H1 (cell line): ENCODE results near the gene ANXA5. TPM values are rescaled to one million over a fixed set of nuclear protein-coding genes. Genes with fewer than 3 reads are reported as not detected.

Experiments
- CTCF ChIA-PET: fragments of 300-600 bp; sonication (Branson Sonifier 250); formaldehyde crosslinking; loops from one replicate; lab custom pipeline; 2021; ENCODE audit not compliant: partially characterized antibody; lab: Charles Lee
- POLR2A ChIA-PET: fragments of 300-600 bp; sonication (Branson Sonifier 250); formaldehyde crosslinking; loops from one replicate; lab custom pipeline; 2021; ENCODE audit warnings: inconsistent platforms; ENCODE audit not compliant: partially characterized antibody; lab: Charles Lee
- DNase-seq, 2 experiments: peaks; one replicate each; pipeline versions ENCODE4 v3.0.0 to v3.0.0-alpha.2; 2010 to 2022; ENCODE audit warnings: low spot score in 2 of 2, low read depth in 1 of 2, mixed read lengths in 1 of 2
- FAIRE-seq: peaks from 2 replicates; lab custom pipeline; 2011; peaks lifted over from hg19 to GRCh38; lab: Jason Lieb, UNC
- H2AFZ ChIP-seq: 2 replicates; pipeline ENCODE4 v1.8.1; 2012; ENCODE audit warnings: low read length, inconsistent platforms
- H2AK5ac ChIP-seq: 2 replicates; pipeline ENCODE4 v1.6.1; 2013; ENCODE audit warnings: low read depth, low read length
- H2BK120ac ChIP-seq: replicated peaks from 2 replicates; pipeline ENCODE3; 2013; ENCODE audit warnings: low read depth, low read length, inconsistent platforms
- H2BK12ac ChIP-seq: 2 replicates; pipeline ENCODE4 v1.6.1; 2013; ENCODE audit warnings: low read depth, low read length
- H2BK15ac ChIP-seq: 2 replicates; pipeline ENCODE4 v1.6.1; 2013; ENCODE audit warnings: low read length
- H2BK20ac ChIP-seq: 2 replicates; pipeline ENCODE4 v1.6.1; 2013; ENCODE audit warnings: low read length
- H2BK5ac ChIP-seq: 2 replicates; pipeline ENCODE4 v1.6.1; 2013; ENCODE audit warnings: low read depth, low read length
- H3K14ac ChIP-seq: 2 replicates; pipeline ENCODE4 v1.6.1; 2013; ENCODE audit warnings: inconsistent platforms; ENCODE audit not compliant: insufficient read length
- H3K18ac ChIP-seq: 2 replicates; pipeline ENCODE4 v1.6.1; 2013; ENCODE audit warnings: low read length; ENCODE audit errors: extremely low read depth
- H3K23ac ChIP-seq: 2 replicates; pipeline ENCODE4 v1.6.1; 2013; ENCODE audit warnings: inconsistent platforms; ENCODE audit not compliant: insufficient read length
- H3K23me2 ChIP-seq: 2 replicates; pipeline ENCODE4 v1.6.1; 2013; ENCODE audit warnings: low read depth, low read length
- H3K27ac ChIP-seq: 2 replicates; pipeline ENCODE4 v1.6.1; 2011; ENCODE audit warnings: low read depth, low read length, inconsistent platforms
- H3K27me3 ChIP-seq, 4 experiments: replicated peaks in 1 of 4; 1 replicate in 1 of 4; 2 replicates in 3 of 4; pipeline versions ENCODE4 v1.6.1 to v1.8.1; 2011 to 2013; ENCODE audit warnings: low read length in 3 of 4, mild to moderate bottlenecking in 3 of 4, inconsistent platforms in 2 of 4, mixed read lengths in 2 of 4, moderate library complexity in 1 of 4; ENCODE audit not compliant: control insufficient read depth in 3 of 4, insufficient read depth in 3 of 4; ENCODE audit errors: extremely low read depth in 1 of 4
- H3K36me3 ChIP-seq, 4 experiments: 2 replicates each; pipeline versions ENCODE4 v1.6.1 to v1.8.1; 2011 to 2013; ENCODE audit warnings: mild to moderate bottlenecking in 4 of 4, low read length in 3 of 4, moderate library complexity in 2 of 4, control low read depth in 1 of 4, inconsistent platforms in 1 of 4; ENCODE audit not compliant: insufficient read depth in 4 of 4, control insufficient read depth in 2 of 4
- H3K4ac ChIP-seq: replicated peaks from 2 replicates; pipeline ENCODE3; 2013; ENCODE audit warnings: low read length, low read depth, mixed read lengths, inconsistent platforms; ENCODE audit not compliant: insufficient read length
- H3K4me1 ChIP-seq, 4 experiments: replicated peaks in 1 of 4; 1 replicate in 1 of 4; 2 replicates in 3 of 4; pipeline versions ENCODE4 v1.6.1 to v1.8.1; 2011 to 2013; ENCODE audit warnings: low read length in 3 of 4, inconsistent platforms in 2 of 4, mixed read lengths in 1 of 4; ENCODE audit not compliant: insufficient read depth in 4 of 4, control insufficient read depth in 3 of 4
- H3K4me2 ChIP-seq, 2 experiments: 2 replicates each; pipeline versions ENCODE4 v1.6.1 to v1.8.1; 2011 to 2013; ENCODE audit warnings: low read depth in 2 of 2, low read length in 2 of 2, control low read depth in 1 of 2, inconsistent platforms in 1 of 2, mild to moderate bottlenecking in 1 of 2; ENCODE audit not compliant: insufficient read depth in 1 of 2
- H3K4me3 ChIP-seq, 4 experiments: fragments of 200-600, 300-600 bp in 1 of 4; sonication (generic), shearing (Covaris generic), sonication (Bioruptor Twin) in 1 of 4; 2 replicates each; pipeline versions ENCODE4 v1.5.1 to v1.8.1; 2011 to 2016; ENCODE audit warnings: low read length in 4 of 4, low read depth in 3 of 4, control low read depth in 2 of 4, inconsistent platforms in 2 of 4, mild to moderate bottlenecking in 2 of 4, mixed read lengths in 1 of 4, moderate library complexity in 1 of 4; ENCODE audit not compliant: insufficient read depth in 2 of 4; ENCODE audit errors: extremely low read depth in 1 of 4
- H3K56ac ChIP-seq: replicated peaks from 2 replicates; pipeline ENCODE3; 2013; ENCODE audit warnings: low read depth, mild to moderate bottlenecking, mixed read lengths, low read length, inconsistent platforms; ENCODE audit not compliant: insufficient read length
- H3K79me1 ChIP-seq: 2 replicates; pipeline ENCODE4 v1.6.1; 2013; ENCODE audit warnings: low read depth, low read length, control low read depth
- H3K79me2 ChIP-seq, 2 experiments: 2 replicates each; pipeline versions ENCODE4 v1.6.1 to v1.8.1; 2012 to 2013; ENCODE audit warnings: low read length in 2 of 2, mild to moderate bottlenecking in 2 of 2, inconsistent platforms in 1 of 2; ENCODE audit not compliant: insufficient read depth in 2 of 2, control insufficient read depth in 1 of 2
- H3K9ac ChIP-seq, 4 experiments: replicated peaks in 1 of 4; 1 replicate in 1 of 4; 2 replicates in 3 of 4; pipeline versions ENCODE4 v1.6.1 to v1.8.1; 2011 to 2013; ENCODE audit warnings: low read depth in 3 of 4, low read length in 3 of 4, control low read depth in 2 of 4, mild to moderate bottlenecking in 2 of 4, moderate library complexity in 2 of 4, inconsistent platforms in 1 of 4; ENCODE audit errors: extremely low read depth in 1 of 4
- H3K9me3 ChIP-seq, 2 experiments: 2 replicates each; pipeline versions ENCODE4 v1.6.1 to v1.8.1; 2012 to 2013; ENCODE audit warnings: mild to moderate bottlenecking in 2 of 2, moderate library complexity in 2 of 2, control low read depth in 1 of 2, inconsistent platforms in 1 of 2, low read depth in 1 of 2, low read length in 1 of 2, mixed read lengths in 1 of 2; ENCODE audit not compliant: insufficient read depth in 2 of 2
- H4K20me1 ChIP-seq, 2 experiments: replicated peaks in 1 of 2; 2 replicates each; pipeline versions ENCODE3 to v1.8.1; 2011 to 2013; ENCODE audit warnings: inconsistent platforms in 2 of 2, low read length in 2 of 2, mild to moderate bottlenecking in 1 of 2; ENCODE audit not compliant: insufficient read depth in 2 of 2, control insufficient read depth in 1 of 2
- H4K5ac ChIP-seq: 2 replicates; pipeline ENCODE4 v1.6.1; 2013; ENCODE audit warnings: low read length, low read depth, mixed read lengths, inconsistent platforms; ENCODE audit not compliant: insufficient read length
- H4K8ac ChIP-seq: 2 replicates; pipeline ENCODE4 v1.8.0; 2013; ENCODE audit warnings: mild to moderate bottlenecking, moderate library complexity, low read length, inconsistent platforms; ENCODE audit not compliant: insufficient read depth; ENCODE audit errors: extremely low read depth
- H4K91ac ChIP-seq: replicated peaks from 2 replicates; pipeline ENCODE3; 2013; ENCODE audit warnings: low read length, mixed read lengths, inconsistent platforms; ENCODE audit not compliant: insufficient read length
- KDM1A ChIP-seq: fragments of 200-600, 300-600 bp; sonication (generic); IDR thresholded peaks from 2 replicates; pipeline ENCODE4 v1.7.1; 2016; ENCODE audit warnings: mild to moderate bottlenecking, low read length, borderline replicate concordance
- KDM4A ChIP-seq: IDR thresholded peaks from one replicate; pipeline ENCODE4 v1.7.1; 2012; ENCODE audit warnings: low read depth, mild to moderate bottlenecking, moderate library complexity, low read length, inconsistent platforms; ENCODE audit not compliant: severe bottlenecking
- POLR2A ChIP-seq, 2 experiments: IDR thresholded peaks; 1 replicate in 1 of 2; 2 replicates in 1 of 2; pipeline ENCODE4 v1.6.1; 2011; ENCODE audit warnings: low read depth in 2 of 2, low read length in 2 of 2, mild to moderate bottlenecking in 2 of 2; ENCODE audit errors: control extremely low read depth in 1 of 2
- WGBS, 2 experiments: shearing (Covaris generic) in 1 of 2; methylation state at CpG; one replicate each; pipeline versions ENCODE4 v1.1.6 to v1.1.7; 2013 to 2015; ENCODE audit warnings: low lambda C conversion rate in 2 of 2, mixed read lengths in 2 of 2, inconsistent platforms in 1 of 2, low coverage in 1 of 2, missing lambda C conversion rate in 1 of 2; ENCODE audit not compliant: insufficient replicate concordance in 2 of 2, insufficient coverage in 1 of 2, insufficient read length in 1 of 2; ENCODE audit errors: extremely low coverage in 1 of 2, missing lambda C conversion rate in 1 of 2; 5-methylcytosine and 5-hydroxymethylcytosine counted together
- polyA plus RNA-seq, 7 experiments: library from polyadenylated mRNA; depleted of rRNA in 3 of 7; stranded (reverse) in 5 of 7; unstranded in 2 of 7; fragments of >200 nt in 5 of 7; fragments of 200-250 nt in 2 of 7; gene quantifications; 1 replicate in 5 of 7; 2 replicates in 1 of 7; 4 replicates in 1 of 7; pipeline versions ENCODE4 v1.2.1 to v1.2.3, GENCODE V29; 2011 to 2013; ENCODE audit warnings: missing spikeins in 2 of 7, mixed read lengths in 2 of 7
- total RNA-seq: library from RNA; stranded (reverse); fragmentation: NEBNext Ultra II Directional; extraction: Animal tissue kit (Norgen Biotek cat#: 25700); gene quantifications from 2 replicates; pipeline ENCODE4 v1.2.1, GENCODE V29; 2021
- TF ChIP-seq, protein P1 (sequence below): IDR thresholded peaks from 2 replicates; pipeline ENCODE4 v1.6.1; 2012; ENCODE audit warnings: inconsistent platforms

The ANXA5 gene
- total and polyA plus RNA-seq, 2 of the 8 experiments (the other 6 are each of a cell fraction or from before 2014, with no cell fraction given): 213 to 221 TPM

DNA sequence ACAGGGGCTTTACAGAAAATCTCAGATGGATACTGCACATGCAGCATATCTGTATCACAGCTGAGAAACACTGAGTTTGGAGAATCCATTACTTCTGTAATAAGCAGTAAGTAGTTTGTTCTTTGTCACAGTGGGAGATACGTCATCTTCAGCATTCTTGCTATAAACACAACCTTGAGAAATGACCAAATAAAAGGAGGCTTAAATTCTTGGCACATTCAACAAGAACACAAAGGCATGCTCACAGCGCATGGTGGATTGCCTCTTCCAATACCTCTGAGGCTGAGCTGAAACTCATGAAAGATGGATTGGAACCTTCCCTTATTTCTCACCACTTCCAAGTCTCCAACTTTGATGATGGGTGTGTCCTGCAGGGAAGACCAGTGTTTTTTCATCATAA, 54.5 kb downstream of the ANXA5 start:
- H3K79me2 ChIP-seq: no peaks in the 10 kb centered on the region
- H3K4me2 ChIP-seq: no peak overlapping the region
- H4K5ac ChIP-seq: no peak overlapping the region
- no peak overlapping the region for H2BK20ac ChIP-seq
- TF ChIP-seq KDM1A (no peak), KDM4A (no peak), POLR2A (IDR thresholded peaks at IDR 0.05; ENCODE audit: control extremely low read depth in 1 of 2, low read depth in 2 of 2, low read length in 2 of 2) (no peak)
- TF ChIP-seq, protein P1, sequence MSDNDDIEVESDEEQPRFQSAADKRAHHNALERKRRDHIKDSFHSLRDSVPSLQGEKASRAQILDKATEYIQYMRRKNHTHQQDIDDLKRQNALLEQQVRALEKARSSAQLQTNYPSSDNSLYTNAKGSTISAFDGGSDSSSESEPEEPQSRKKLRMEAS: no peak
- no peak overlapping the region for H4K8ac ChIP-seq
- ChIA-PET POLR2A (no interaction called here), CTCF (interaction anchor here (0.7 to 1.6 kb wide), 6 partner anchors 9 to 221 kb away, joined by 3 to 5 read pairs (median 4); no protein-coding TSS in a partner anchor)
- H4K91ac ChIP-seq: no peak overlapping the region
- H2AK5ac ChIP-seq: no peak overlapping the region
- H3K79me1 ChIP-seq: no peaks in the 10 kb centered on the region
- H2AFZ ChIP-seq: no peak overlapping the region
- H3K9me3 ChIP-seq: no peaks in the 10 kb centered on the region
- no peak overlapping the region for H3K4me3 ChIP-seq
- H3K14ac ChIP-seq: no peak overlapping the region
- DNase-seq (no peak), FAIRE-seq (no peak)
- H2BK12ac ChIP-seq: no peak overlapping the region
- H2BK5ac ChIP-seq: no peak overlapping the region
- 93% methylated on average over 2 of the region's 2 CpGs; no CpG with 5 or more reads in 1 of the 2 experiments for WGBS, 2 experiments
- no peaks in the 10 kb centered on the region for H3K36me3 ChIP-seq
- H4K20me1 ChIP-seq: no peaks in the 10 kb centered on the region
- no peak overlapping the region for H3K27ac ChIP-seq
- H2BK15ac ChIP-seq: no peak overlapping the region
- no peaks in the 10 kb centered on the region for H3K4me1 ChIP-seq
- H3K4ac ChIP-seq: no peak overlapping the region
- H3K56ac ChIP-seq: no peak overlapping the region
- H3K9ac ChIP-seq: no peak overlapping the region
- no peaks in the 10 kb centered on the region for H3K23me2 ChIP-seq
- H2BK120ac ChIP-seq: no peak overlapping the region
- H3K18ac ChIP-seq: no peak overlapping the region
- no peaks in the 10 kb centered on the region for H3K27me3 ChIP-seq
- H3K23ac ChIP-seq: no peak overlapping the region
